GM23338 (cell line): Measurements from ENCODE around the gene TTC28. TPM values are rescaled to one million over a fixed set of nuclear protein-coding genes. Genes with fewer than 3 reads are reported as not detected.

Experiments
- CREB1 ChIP-seq: fragments of 250-450 bp; sonication (Bioruptor Pico); IDR thresholded peaks from 2 replicates; pipeline ENCODE4 v1.5.0; 2020; ENCODE audit warnings: low read depth, mild to moderate bottlenecking, moderate library complexity
- polyA plus RNA-seq: library from polyadenylated mRNA; unstranded; fragments of >200 nt; fragmentation: Nextera tagmentation; extraction: Ambion mirVana; gene quantifications from 2 replicates; pipeline ENCODE4 v1.2.1, GENCODE V29; 2016
- total RNA-seq: library from RNA; depleted of rRNA; stranded (reverse); fragments of >200 nt; shearing (Covaris generic); gene quantifications from 2 replicates; pipeline ENCODE4 v1.2.3, GENCODE V29; 2014
- TF ChIP-seq, protein P1 (sequence below): fragments of 250-450 bp; sonication (Bioruptor Pico); IDR thresholded peaks from 2 replicates; pipeline ENCODE4 v1.5.0; 2020; ENCODE audit warnings: mild to moderate bottlenecking, moderate library complexity
- TF ChIP-seq, protein P2 (sequence below): IDR thresholded peaks from one replicate; pipeline ENCODE4 v1.6.1; 2018; ENCODE audit warnings: antibody characterized with exemption; ENCODE audit not compliant: unreplicated experiment
- TF ChIP-seq, protein P3 (sequence below): IDR thresholded peaks from 2 replicates; pipeline ENCODE4 v1.6.1; 2016; ENCODE audit warnings: antibody characterized with exemption

Gene TTC28
- total and polyA plus RNA-seq, 2 experiments from 2014 or later = 4.5 to 16.1 TPM

DNA sequence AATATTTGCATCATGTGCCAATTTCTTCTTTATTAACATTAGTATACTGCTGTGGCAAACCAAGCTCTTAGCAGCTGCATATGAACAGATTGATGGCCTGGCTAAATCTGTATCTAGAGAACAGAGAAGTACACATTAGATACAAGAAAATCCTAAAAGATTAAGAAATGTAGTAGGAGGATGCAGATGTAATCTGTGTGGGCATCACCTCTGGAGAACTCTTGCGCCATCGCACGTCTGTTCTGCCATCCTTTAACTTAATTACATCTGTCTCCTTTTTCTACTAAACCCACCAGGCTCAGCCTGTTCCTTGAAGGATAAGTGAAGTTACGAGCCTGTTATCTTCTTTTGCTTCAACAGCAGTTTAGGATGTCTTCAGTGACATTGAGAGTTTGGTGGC is 564.2 kb downstream of the TTC28 start (continued):
- TF ChIP-seq, protein P1, sequence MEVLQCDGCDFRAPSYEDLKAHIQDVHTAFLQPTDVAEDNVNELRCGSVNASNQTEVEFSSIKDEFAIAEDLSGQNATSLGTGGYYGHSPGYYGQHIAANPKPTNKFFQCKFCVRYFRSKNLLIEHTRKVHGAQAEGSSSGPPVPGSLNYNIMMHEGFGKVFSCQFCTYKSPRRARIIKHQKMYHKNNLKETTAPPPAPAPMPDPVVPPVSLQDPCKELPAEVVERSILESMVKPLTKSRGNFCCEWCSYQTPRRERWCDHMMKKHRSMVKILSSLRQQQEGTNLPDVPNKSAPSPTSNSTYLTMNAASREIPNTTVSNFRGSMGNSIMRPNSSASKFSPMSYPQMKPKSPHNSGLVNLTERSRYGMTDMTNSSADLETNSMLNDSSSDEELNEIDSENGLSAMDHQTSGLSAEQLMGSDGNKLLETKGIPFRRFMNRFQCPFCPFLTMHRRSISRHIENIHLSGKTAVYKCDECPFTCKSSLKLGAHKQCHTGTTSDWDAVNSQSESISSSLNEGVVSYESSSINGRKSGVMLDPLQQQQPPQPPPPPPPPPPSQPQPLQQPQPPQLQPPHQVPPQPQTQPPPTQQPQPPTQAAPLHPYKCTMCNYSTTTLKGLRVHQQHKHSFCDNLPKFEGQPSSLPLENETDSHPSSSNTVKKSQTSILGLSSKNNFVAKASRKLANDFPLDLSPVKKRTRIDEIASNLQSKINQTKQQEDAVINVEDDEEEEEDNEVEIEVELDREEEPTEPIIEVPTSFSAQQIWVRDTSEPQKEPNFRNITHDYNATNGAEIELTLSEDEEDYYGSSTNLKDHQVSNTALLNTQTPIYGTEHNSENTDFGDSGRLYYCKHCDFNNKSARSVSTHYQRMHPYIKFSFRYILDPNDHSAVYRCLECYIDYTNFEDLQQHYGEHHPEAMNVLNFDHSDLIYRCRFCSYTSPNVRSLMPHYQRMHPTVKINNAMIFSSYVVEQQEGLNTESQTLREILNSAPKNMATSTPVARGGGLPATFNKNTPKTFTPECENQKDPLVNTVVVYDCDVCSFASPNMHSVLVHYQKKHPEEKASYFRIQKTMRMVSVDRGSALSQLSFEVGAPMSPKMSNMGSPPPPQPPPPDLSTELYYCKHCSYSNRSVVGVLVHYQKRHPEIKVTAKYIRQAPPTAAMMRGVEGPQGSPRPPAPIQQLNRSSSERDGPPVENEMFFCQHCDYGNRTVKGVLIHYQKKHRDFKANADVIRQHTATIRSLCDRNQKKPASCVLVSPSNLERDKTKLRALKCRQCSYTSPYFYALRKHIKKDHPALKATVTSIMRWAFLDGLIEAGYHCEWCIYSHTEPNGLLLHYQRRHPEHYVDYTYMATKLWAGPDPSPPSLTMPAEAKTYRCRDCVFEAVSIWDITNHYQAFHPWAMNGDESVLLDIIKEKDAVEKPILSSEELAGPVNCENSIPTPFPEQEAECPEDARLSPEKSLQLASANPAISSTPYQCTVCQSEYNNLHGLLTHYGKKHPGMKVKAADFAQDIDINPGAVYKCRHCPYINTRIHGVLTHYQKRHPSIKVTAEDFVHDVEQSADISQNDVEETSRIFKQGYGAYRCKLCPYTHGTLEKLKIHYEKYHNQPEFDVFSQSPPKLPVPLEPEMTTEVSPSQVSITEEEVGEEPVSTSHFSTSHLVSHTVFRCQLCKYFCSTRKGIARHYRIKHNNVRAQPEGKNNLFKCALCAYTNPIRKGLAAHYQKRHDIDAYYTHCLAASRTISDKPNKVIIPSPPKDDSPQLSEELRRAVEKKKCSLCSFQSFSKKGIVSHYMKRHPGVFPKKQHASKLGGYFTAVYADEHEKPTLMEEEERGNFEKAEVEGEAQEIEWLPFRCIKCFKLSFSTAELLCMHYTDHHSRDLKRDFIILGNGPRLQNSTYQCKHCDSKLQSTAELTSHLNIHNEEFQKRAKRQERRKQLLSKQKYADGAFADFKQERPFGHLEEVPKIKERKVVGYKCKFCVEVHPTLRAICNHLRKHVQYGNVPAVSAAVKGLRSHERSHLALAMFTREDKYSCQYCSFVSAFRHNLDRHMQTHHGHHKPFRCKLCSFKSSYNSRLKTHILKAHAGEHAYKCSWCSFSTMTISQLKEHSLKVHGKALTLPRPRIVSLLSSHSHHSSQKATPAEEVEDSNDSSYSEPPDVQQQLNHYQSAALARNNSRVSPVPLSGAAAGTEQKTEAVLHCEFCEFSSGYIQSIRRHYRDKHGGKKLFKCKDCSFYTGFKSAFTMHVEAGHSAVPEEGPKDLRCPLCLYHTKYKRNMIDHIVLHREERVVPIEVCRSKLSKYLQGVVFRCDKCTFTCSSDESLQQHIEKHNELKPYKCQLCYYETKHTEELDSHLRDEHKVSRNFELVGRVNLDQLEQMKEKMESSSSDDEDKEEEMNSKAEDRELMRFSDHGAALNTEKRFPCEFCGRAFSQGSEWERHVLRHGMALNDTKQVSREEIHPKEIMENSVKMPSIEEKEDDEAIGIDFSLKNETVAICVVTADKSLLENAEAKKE (CRISPR knock-in tag) = no peak
- TF ChIP-seq, protein P2, sequence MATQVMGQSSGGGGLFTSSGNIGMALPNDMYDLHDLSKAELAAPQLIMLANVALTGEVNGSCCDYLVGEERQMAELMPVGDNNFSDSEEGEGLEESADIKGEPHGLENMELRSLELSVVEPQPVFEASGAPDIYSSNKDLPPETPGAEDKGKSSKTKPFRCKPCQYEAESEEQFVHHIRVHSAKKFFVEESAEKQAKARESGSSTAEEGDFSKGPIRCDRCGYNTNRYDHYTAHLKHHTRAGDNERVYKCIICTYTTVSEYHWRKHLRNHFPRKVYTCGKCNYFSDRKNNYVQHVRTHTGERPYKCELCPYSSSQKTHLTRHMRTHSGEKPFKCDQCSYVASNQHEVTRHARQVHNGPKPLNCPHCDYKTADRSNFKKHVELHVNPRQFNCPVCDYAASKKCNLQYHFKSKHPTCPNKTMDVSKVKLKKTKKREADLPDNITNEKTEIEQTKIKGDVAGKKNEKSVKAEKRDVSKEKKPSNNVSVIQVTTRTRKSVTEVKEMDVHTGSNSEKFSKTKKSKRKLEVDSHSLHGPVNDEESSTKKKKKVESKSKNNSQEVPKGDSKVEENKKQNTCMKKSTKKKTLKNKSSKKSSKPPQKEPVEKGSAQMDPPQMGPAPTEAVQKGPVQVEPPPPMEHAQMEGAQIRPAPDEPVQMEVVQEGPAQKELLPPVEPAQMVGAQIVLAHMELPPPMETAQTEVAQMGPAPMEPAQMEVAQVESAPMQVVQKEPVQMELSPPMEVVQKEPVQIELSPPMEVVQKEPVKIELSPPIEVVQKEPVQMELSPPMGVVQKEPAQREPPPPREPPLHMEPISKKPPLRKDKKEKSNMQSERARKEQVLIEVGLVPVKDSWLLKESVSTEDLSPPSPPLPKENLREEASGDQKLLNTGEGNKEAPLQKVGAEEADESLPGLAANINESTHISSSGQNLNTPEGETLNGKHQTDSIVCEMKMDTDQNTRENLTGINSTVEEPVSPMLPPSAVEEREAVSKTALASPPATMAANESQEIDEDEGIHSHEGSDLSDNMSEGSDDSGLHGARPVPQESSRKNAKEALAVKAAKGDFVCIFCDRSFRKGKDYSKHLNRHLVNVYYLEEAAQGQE = no peak
- no peak for TF ChIP-seq CREB1 (CRISPR knock-in tag)
- TF ChIP-seq, protein P3, sequence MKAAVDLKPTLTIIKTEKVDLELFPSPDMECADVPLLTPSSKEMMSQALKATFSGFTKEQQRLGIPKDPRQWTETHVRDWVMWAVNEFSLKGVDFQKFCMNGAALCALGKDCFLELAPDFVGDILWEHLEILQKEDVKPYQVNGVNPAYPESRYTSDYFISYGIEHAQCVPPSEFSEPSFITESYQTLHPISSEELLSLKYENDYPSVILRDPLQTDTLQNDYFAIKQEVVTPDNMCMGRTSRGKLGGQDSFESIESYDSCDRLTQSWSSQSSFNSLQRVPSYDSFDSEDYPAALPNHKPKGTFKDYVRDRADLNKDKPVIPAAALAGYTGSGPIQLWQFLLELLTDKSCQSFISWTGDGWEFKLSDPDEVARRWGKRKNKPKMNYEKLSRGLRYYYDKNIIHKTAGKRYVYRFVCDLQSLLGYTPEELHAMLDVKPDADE = no peak
